Neural progenitor cell (in vitro differentiated cells): ENCODE measurements around the gene PLGRKT. TPM values are rescaled to one million over a fixed set of nuclear protein-coding genes. Genes with fewer than 3 reads are reported as not detected.
"Not testable (repeated sequence)": the region's sequence is repeated elsewhere in the genome, so short reads cannot be mapped to it uniquely, and the experiment has no call there.

Source experiments
- DNase-seq: peaks from one replicate; pipeline ENCODE4 v3.0.0-alpha.2; 2016; ENCODE audit warnings: low spot score
- H2AFZ ChIP-seq: fragments of 200-600 bp; sonication (generic); replicated peaks from 2 replicates; pipeline ENCODE4 v1.6.1; 2016; ENCODE audit warnings: antibody characterized with exemption
- H3F3A ChIP-seq: fragments of 200-600 bp; sonication (generic); 2 replicates; pipeline ENCODE4 v1.6.1; 2016; ENCODE audit warnings: antibody characterized with exemption, low read depth
- H3K27ac ChIP-seq: fragments of 200-600 bp; sonication (generic); 2 replicates; pipeline ENCODE4 v1.5.1; 2016; ENCODE audit warnings: mild to moderate bottlenecking
- H3K27me3 ChIP-seq: fragments of 200-600 bp; sonication (generic); 2 replicates; pipeline ENCODE4 v1.6.1; 2016; ENCODE audit warnings: mild to moderate bottlenecking, moderate library complexity
- H3K36me3 ChIP-seq: fragments of 200-600 bp; sonication (generic); 2 replicates; pipeline ENCODE4 v1.5.1; 2016
- H3K4me1 ChIP-seq: fragments of 200-600 bp; sonication (generic); 2 replicates; pipeline ENCODE4 v1.6.1; 2016; ENCODE audit warnings: mixed run types
- H3K4me2 ChIP-seq: fragments of 200-600 bp; sonication (generic); 2 replicates; pipeline ENCODE4 v1.6.1; 2016
- H3K4me3 ChIP-seq: fragments of 200-600 bp; sonication (generic); 2 replicates; pipeline ENCODE4 v1.5.1; 2016
- H3K79me2 ChIP-seq: fragments of 200-600 bp; sonication (generic); 2 replicates; pipeline ENCODE4 v1.6.1; 2016; ENCODE audit warnings: low read depth
- H3K9ac ChIP-seq: fragments of 200-600 bp; sonication (generic); 2 replicates; pipeline ENCODE4 v1.6.1; 2016
- H3K9me3 ChIP-seq: fragments of 200-600 bp; sonication (generic); 2 replicates; pipeline ENCODE4 v1.5.1; 2016; ENCODE audit warnings: low read depth
- H4K20me1 ChIP-seq: fragments of 200-600 bp; sonication (generic); 2 replicates; pipeline ENCODE4 v1.6.1; 2016; ENCODE audit warnings: low read depth
- H3K27ac Mint-ChIP-seq: 3 replicates; pipeline ENCODE4 v1.8.0; 2021; ENCODE audit warnings: mixed read lengths
- H3K27me3 Mint-ChIP-seq: 2 replicates; pipeline ENCODE4 v1.8.0; 2022; ENCODE audit warnings: low read depth, mild to moderate bottlenecking, inconsistent platforms, moderate library complexity, mixed read lengths; ENCODE audit not compliant: insufficient read depth
- H3K36me3 Mint-ChIP-seq: 3 replicates; pipeline ENCODE4 v1.8.0; 2021; ENCODE audit warnings: mixed read lengths
- H3K4me1 Mint-ChIP-seq: 3 replicates; pipeline ENCODE4 v1.8.0; 2021; ENCODE audit warnings: mixed read lengths
- H3K4me3 Mint-ChIP-seq: 3 replicates; pipeline ENCODE4 v1.8.0; 2021; ENCODE audit warnings: mild to moderate bottlenecking, moderate library complexity, mixed read lengths
- H3K9me3 Mint-ChIP-seq: 3 replicates; pipeline ENCODE4 v1.8.0; 2020; ENCODE audit warnings: mixed read lengths
- CTCF ChIP-seq: fragments of 200-600 bp; sonication (generic); IDR thresholded peaks from 2 replicates; pipeline ENCODE4 v1.5.1; 2017; ENCODE audit warnings: antibody characterized with exemption, mild to moderate bottlenecking
- EZH2 ChIP-seq: fragments of 200-600 bp; sonication (generic); IDR thresholded peaks from 2 replicates; pipeline ENCODE4 v1.6.1; 2017; ENCODE audit warnings: antibody characterized with exemption, mild to moderate bottlenecking, moderate library complexity
- EZH2phosphoT487 ChIP-seq: fragments of 200-600 bp; sonication (generic); IDR thresholded peaks from 2 replicates; pipeline ENCODE4 v1.6.1; 2017; ENCODE audit warnings: antibody characterized with exemption
- total RNA-seq: library from RNA; depleted of rRNA; stranded (reverse); fragments of >200 nt; gene quantifications from 2 replicates; pipeline ENCODE4 v1.2.3, GENCODE V29; 2015; ENCODE audit warnings: low replicate concordance

The PLGRKT gene
- total RNA-seq, 1 donor from 2014 or later, result 37.7 TPM

GRCh38 chr9:5447337-5447736 lies 9.6 kb upstream of the PLGRKT start:
- Mint-ChIP-seq H3K27ac (no peak overlapping the region), H3K9me3 (no peaks in the 10 kb centered on the region), H3K27me3 (peaks cover 4% of the 10 kb centered on the region), H3K36me3 (no peaks in the 10 kb centered on the region), H3K4me1 (no peaks in the 10 kb centered on the region), H3K4me3 (no peak overlapping the region)
- no peak overlapping the region for H3K9ac ChIP-seq
- H2AFZ ChIP-seq, result no peak overlapping the region
- H3K79me2 ChIP-seq, result no peaks in the 10 kb centered on the region
- H3K9me3 ChIP-seq, result no peaks in the 10 kb centered on the region
- no peaks in the 10 kb centered on the region for H3K36me3 ChIP-seq
- no peaks in the 10 kb centered on the region for H3F3A ChIP-seq
- no peak for DNase-seq
- peaks cover 13% of the 10 kb centered on the region for H3K27me3 ChIP-seq
- TF ChIP-seq EZH2phosphoT487, result no peak
- no peak for TF ChIP-seq CTCF
- no peak for TF ChIP-seq EZH2
- H3K27ac ChIP-seq, result no peak overlapping the region
- H4K20me1 ChIP-seq, result no peaks in the 10 kb centered on the region
- H3K4me1 ChIP-seq, result peaks cover 3% of the 10 kb centered on the region
- H3K4me3 ChIP-seq, result no peak overlapping the region
- H3K4me2 ChIP-seq, result no peak overlapping the region

DNA sequence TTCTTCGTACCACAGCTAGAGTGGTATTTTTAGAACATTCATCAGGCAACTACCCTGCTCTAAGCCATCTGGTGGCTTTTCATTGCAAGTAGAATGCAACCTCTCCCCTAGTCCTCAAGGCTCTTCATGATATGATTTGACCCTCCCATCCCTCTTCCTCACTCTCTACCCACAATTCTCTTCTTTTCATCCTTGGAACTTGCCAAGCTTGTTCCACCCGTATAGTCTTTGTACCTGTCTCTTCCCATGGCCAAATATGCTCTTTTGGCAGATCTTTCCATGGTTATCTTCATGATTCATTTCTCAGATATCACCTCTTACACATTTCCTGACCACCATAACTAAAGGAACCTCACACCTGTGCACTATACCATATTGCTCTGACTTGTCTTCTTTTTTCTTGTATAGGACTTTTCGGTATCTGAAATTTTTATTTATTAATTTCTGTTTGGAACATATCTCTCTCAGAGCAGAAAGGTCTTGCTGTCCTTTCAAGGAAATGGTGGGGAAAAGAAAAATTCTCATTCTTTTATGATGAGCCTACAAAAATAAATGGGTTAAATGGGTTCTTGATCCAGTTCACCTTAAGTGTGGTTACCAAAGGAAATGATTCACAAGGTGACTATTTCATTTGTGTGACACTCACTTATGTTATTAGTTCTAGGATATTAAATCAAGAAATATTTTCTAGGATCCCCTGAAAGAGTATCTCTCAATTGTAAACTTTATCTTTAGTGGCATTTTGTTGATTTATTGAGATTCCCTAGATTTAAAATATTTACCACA lies 8.9 kb upstream of the PLGRKT start:
- Mint-ChIP-seq H3K27ac (no peak overlapping the region), H3K4me3 (no peak overlapping the region), H3K9me3 (no peaks in the 10 kb centered on the region), H3K27me3 (peaks cover 4% of the 10 kb centered on the region), H3K4me1 (no peaks in the 10 kb centered on the region), H3K36me3 (no peaks in the 10 kb centered on the region)
- Histone ChIP-seq H4K20me1 (no peaks in the 10 kb centered on the region), H3K36me3 (no peaks in the 10 kb centered on the region), H3K79me2 (no peaks in the 10 kb centered on the region), H3K27me3 (peaks cover 13% of the 10 kb centered on the region), H3K9me3 (no peaks in the 10 kb centered on the region), H3K4me1 (peaks cover 3% of the 10 kb centered on the region), H3K9ac (no peak overlapping the region), H3K4me2 (no peak overlapping the region), H2AFZ (no peak overlapping the region), H3K27ac (no peak overlapping the region), H3F3A (no peaks in the 10 kb centered on the region), H3K4me3 (no peak overlapping the region)
- DNase-seq, result no peak
- no peak for TF ChIP-seq CTCF
- TF ChIP-seq EZH2phosphoT487, result no peak
- no peak for TF ChIP-seq EZH2

GRCh38 chr9:5445886-5446285 lies 8.2 kb upstream of the PLGRKT start:
- no peaks in the 10 kb centered on the region for H4K20me1 ChIP-seq
- peaks cover 4% of the 10 kb centered on the region for H3K27me3 Mint-ChIP-seq
- no peak for TF ChIP-seq CTCF
- TF ChIP-seq EZH2phosphoT487, result no peak
- TF ChIP-seq EZH2, result no peak

DNA sequence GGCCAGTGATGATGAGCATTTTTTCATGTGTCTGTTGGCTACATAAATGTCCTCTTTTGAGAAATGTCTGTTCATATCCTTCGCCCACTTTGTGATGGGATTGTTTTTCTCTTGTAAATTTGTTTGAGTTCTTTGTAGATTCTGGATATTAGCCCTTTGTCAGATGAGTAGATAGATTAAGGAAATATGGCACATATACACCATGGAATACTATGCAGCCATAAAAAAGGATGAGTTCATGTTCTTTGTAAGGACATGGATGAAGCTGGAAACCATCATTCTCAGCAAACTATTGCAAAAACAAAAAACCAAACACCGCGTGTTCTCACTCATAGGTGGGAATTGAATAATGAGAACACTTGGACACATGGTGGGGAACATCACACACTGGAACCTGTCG lies 7.4 kb upstream of the PLGRKT start:
- not testable (repeated sequence) for H3K79me2 ChIP-seq, H3K4me2 ChIP-seq, H3K9me3 ChIP-seq, H3K36me3 ChIP-seq, H3K4me1 Mint-ChIP-seq, H3K36me3 Mint-ChIP-seq, H3K27me3 Mint-ChIP-seq, H2AFZ ChIP-seq, H3K27ac ChIP-seq, H3K27ac Mint-ChIP-seq, H4K20me1 ChIP-seq, H3K4me1 ChIP-seq, H3F3A ChIP-seq, H3K9me3 Mint-ChIP-seq, H3K4me3 Mint-ChIP-seq, H3K4me3 ChIP-seq, H3K9ac ChIP-seq, DNase-seq
- peaks cover 11% of the 10 kb centered on the region for H3K27me3 ChIP-seq

More at GRCh38 chr9:5445886-5446285, 8.2 kb upstream of the PLGRKT start:
- no peak overlapping the region for H3K4me3 Mint-ChIP-seq
- H3F3A ChIP-seq, result no peaks in the 10 kb centered on the region
- H3K4me1 Mint-ChIP-seq, result no peaks in the 10 kb centered on the region
- no peak for DNase-seq
- H3K36me3 Mint-ChIP-seq, result no peaks in the 10 kb centered on the region
- H3K4me1 ChIP-seq, result peaks cover 3% of the 10 kb centered on the region
- no peaks in the 10 kb centered on the region for H3K79me2 ChIP-seq
- H2AFZ ChIP-seq, result no peak overlapping the region
- peaks cover 13% of the 10 kb centered on the region for H3K27me3 ChIP-seq
- H3K4me2 ChIP-seq, result no peak overlapping the region
- H3K27ac Mint-ChIP-seq, result no peak overlapping the region
- H3K4me3 ChIP-seq, result no peak overlapping the region
- H3K36me3 ChIP-seq, result no peaks in the 10 kb centered on the region
- H3K9ac ChIP-seq, result no peak overlapping the region
- no peaks in the 10 kb centered on the region for H3K9me3 Mint-ChIP-seq
- no peaks in the 10 kb centered on the region for H3K9me3 ChIP-seq
- no peak overlapping the region for H3K27ac ChIP-seq
